Activated CD8-positive, alpha-beta memory T cell treated with anti-CD3 and anti-CD28 coated beads for 48 hours (primary cell): Measurements from ENCODE around the gene DPH6.
"Not testable (repeated sequence)": the region's sequence is repeated elsewhere in the genome, so short reads cannot be mapped to it uniquely, and the experiment has no call there.

Source experiments
- DNase-seq, 3 experiments: peaks; one replicate each; pipeline ENCODE4 v3.0.0-alpha.2; 2020; ENCODE audit warnings: low read depth in 2 of 3, low spot score in 2 of 3

The DPH6 gene

GRCh38 chr15:35351059-35351458, 194.9 kb downstream of the DPH6 start:
- no peak for DNase-seq

- no peak for DNase-seq
These were observed 196.0 kb downstream of the DPH6 start for GRCh38 chr15:35349916-35350315.

- DNase-seq: no peak
These were observed 215.0 kb downstream of the DPH6 start for GRCh38 chr15:35330916-35331315.

- DNase-seq: no peak
These were observed 215.8 kb downstream of the DPH6 start for GRCh38 chr15:35330048-35330695.

- DNase-seq: no peak
These were observed 216.4 kb downstream of the DPH6 start for GRCh38 chr15:35329521-35329961.

GRCh38 chr15:35328836-35329235, 217.1 kb downstream of the DPH6 start:
- DNase-seq: not testable (repeated sequence)

GRCh38 chr15:35327789-35328188, 218.2 kb downstream of the DPH6 start:
- no peak for DNase-seq

GRCh38 chr15:35325374-35325941, 220.5 kb downstream of the DPH6 start:
- no peak for DNase-seq

GRCh38 chr15:35323141-35323540, 222.8 kb downstream of the DPH6 start:
- DNase-seq: no peak

GRCh38 chr15:35321926-35322325, 224.0 kb downstream of the DPH6 start:
- no peak for DNase-seq

- DNase-seq: no peak
These were observed 225.1 kb downstream of the DPH6 start for GRCh38 chr15:35320911-35321310.
